Adrenal gland (tissue), 12 donors: ENCODE results near the gene PRKAG3. TPM values are rescaled to one million over a fixed set of nuclear protein-coding genes. Genes with fewer than 3 reads are reported as not detected.
A peak's percentile ranks its signal among the peaks of the same experiment; 100 is the strongest.

Source experiments
- DNase-seq, 7 donors: peaks; one replicate each; pipeline ENCODE4 v3.0.0-alpha.2; 2019 to 2020
- H3K27ac ChIP-seq, 5 donors: fragments of 200-600 bp; sonication (generic) in 4 of 5; 1 replicate in 3 of 5; 2 replicates in 2 of 5; pipeline versions ENCODE4 v1.5.1 to v1.8.0; 2016 to 2020; ENCODE audit warnings: mild to moderate bottlenecking in 1 of 5
- H3K27me3 ChIP-seq: fragments of 200-600 bp; 2 replicates; pipeline ENCODE4 v1.8.0; 2021
- H3K36me3 ChIP-seq, 2 donors: fragments of 200-600 bp; replicated peaks in 1 of 2; 1 replicate in 1 of 2; 2 replicates in 1 of 2; pipeline versions ENCODE4 v1.5.1 to v1.8.0; 2018 to 2022
- H3K4me1 ChIP-seq, 2 donors: fragments of 200-600 bp; replicated peaks in 1 of 2; 1 replicate in 1 of 2; 2 replicates in 1 of 2; pipeline versions ENCODE4 v1.5.1 to v1.8.0; 2018 to 2021
- H3K4me3 ChIP-seq, 4 donors: fragments of 200-600 bp; sonication (generic) in 3 of 4; one replicate each; pipeline ENCODE4 v1.5.1; 2016 to 2018
- H3K9me3 ChIP-seq, 3 donors: fragments of 200-600 bp; sonication (generic) in 1 of 3; replicated peaks in 1 of 3; 1 replicate in 2 of 3; 2 replicates in 1 of 3; pipeline versions ENCODE4 v1.5.1 to v1.8.0; 2016 to 2021
- CTCF ChIP-seq, 6 experiments: fragments of 450-650 bp in 4 of 6; fragments of 200-600 bp in 2 of 6; sonication (generic) in 1 of 6; IDR thresholded peaks; 1 replicate in 5 of 6; 2 replicates in 1 of 6; pipeline versions ENCODE4 v1.5.1 to v1.8.0; 2016 to 2021; ENCODE audit warnings: antibody characterized with exemption in 6 of 6, mild to moderate bottlenecking in 2 of 6, moderate library complexity in 1 of 6
- POLR2A ChIP-seq, 2 donors: fragments of 450-650 bp; IDR thresholded peaks; one replicate each; pipeline ENCODE4 v1.6.1; 2017; ENCODE audit warnings: antibody characterized with exemption in 2 of 2, mild to moderate bottlenecking in 2 of 2, moderate library complexity in 1 of 2
- WGBS, 4 donors: extraction: QIAGEN DNeasy Blood & Tissue Kit in 2 of 4; methylation state at CpG; one replicate each; pipeline versions ENCODE4 v1.1.5 to v1.1.7; 2013 to 2017; 5-methylcytosine and 5-hydroxymethylcytosine counted together
- intact Hi-C, 2 donors: fragments of 100-400 bp; cut with DNase I; formaldehyde crosslinking; loops; one replicate each; pipeline versions ENCODE4 v1.14.1 to v1.15.0; 2022 to 2023
- polyA plus RNA-seq, 3 donors: library from polyadenylated mRNA; stranded (reverse); fragments of 200-250 nt in 2 of 3; fragments of 350-450 nt in 1 of 3; fragmentation: Illumina TruSeq in 1 of 3; extraction: RNeasy Lipid Tissue Mini Kit (QIAGEN cat#74804) in 1 of 3; gene quantifications; one replicate each; pipeline ENCODE4 v1.2.3, GENCODE V29; 2013 to 2014
- total RNA-seq, 9 donors: library from RNA; depleted of rRNA in 4 of 9; stranded (reverse); fragments of >200 nt in 4 of 9; fragments of 120-200 nt in 1 of 9; fragmentation: NEBNext Ultra II Directional in 1 of 9; extraction: Animal tissue kit (Norgen Biotek cat#: 25700) in 1 of 9; gene quantifications; one replicate each; pipeline versions ENCODE4 v1.1.0 to v1.2.4, GENCODE V29; 2013 to 2023
- donor health status: healthy with polysubstance abuse.
- donor health status: Bipolar disorder and iron deficiency.
- donor health status: DM: yes; HTN: yes; CAD: no.
- donor health status: DM: no; HTN: no; CAD: no.
- donor health status: DM: no; HTN: no; CAD: no.
- donor health status: DM: yes; HTN: yes; CAD: no.

PRKAG3 gene
- total and polyA plus RNA-seq, 12 donors, result 0.20 TPM; not detected in 11

DNA sequence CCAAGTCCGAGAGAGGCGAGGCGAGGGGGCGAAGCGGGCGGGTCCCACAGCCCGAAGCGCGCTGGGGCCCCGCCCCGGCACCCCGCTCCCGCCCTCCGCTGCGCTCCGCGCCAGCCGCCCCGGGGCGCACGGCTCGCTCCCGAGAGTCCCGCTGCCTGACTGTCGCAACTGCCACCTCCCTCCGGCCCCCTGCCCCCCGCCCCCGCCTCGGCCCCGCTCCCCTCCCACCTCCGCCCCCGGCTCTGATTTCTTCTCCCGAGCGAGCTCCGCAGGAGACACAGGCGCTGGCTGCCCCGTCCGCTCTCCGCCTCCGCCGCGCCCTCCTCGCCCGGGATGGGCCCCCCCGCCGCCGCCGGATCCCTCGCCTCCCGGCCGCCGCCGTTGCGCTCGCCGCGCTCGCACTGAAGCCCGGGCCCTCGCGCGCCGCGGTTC, 28.0 kb upstream of the PRKAG3 start, which contains the start of gene WNT6:
Gene WNT6 (plus strand): TSS at position 250 of the 432 bp plus-strand sequence. CDS start 233 bp downstream, outside the sequence.
- no peak for TF ChIP-seq POLR2A (IDR thresholded peaks at IDR 0.05)
- TF ChIP-seq CTCF (IDR thresholded peaks at IDR 0.05), result no peak
- H3K4me3 ChIP-seq, result peak within 1 kb of the TSS in 1 of 4 donors; percentile 52
- H3K4me1 ChIP-seq, result peaks cover 0 to 12% of the 10 kb centered on the region in 2 donors
- H3K36me3 ChIP-seq, result no peaks in the 10 kb centered on the region
- H3K27ac ChIP-seq, result no peak within 1 kb of the TSS
- intact Hi-C loops, result no loop called here
- peak in 2 of 7 donors; percentile 12 to 15 for DNase-seq
- peaks cover 49% of the 10 kb centered on the region for H3K27me3 ChIP-seq
- no peaks in the 10 kb centered on the region for H3K9me3 ChIP-seq
- 0 to 1% (median 1%) methylated on average over 6 to 64 of the region's 64 CpGs; no CpG with 5 or more reads in 1 of the 4 donors for WGBS, 4 donors

GRCh38 chr2:218858671-218859555, 27.3 kb upstream of the PRKAG3 start:
- H3K4me1 ChIP-seq, result peaks cover 0 to 12% of the 10 kb centered on the region in 2 donors
- no peaks in the 10 kb centered on the region for H3K36me3 ChIP-seq
- H3K27me3 ChIP-seq, result peaks cover 45% of the 10 kb centered on the region
- no peak for TF ChIP-seq POLR2A (IDR thresholded peaks at IDR 0.05)
- no peak for TF ChIP-seq CTCF (IDR thresholded peaks at IDR 0.05)
- DNase-seq, result no peak
- H3K27ac ChIP-seq, result no peak overlapping the region
- H3K4me3 ChIP-seq, result peak overlapping the region in 1 of 4 donors; percentile 52
- no peaks in the 10 kb centered on the region for H3K9me3 ChIP-seq
- intact Hi-C loops, result no loop called here
- 5 to 10% (median 7%) methylated on average over 29 to 51 of the region's 51 CpGs for WGBS, 4 donors

DNA sequence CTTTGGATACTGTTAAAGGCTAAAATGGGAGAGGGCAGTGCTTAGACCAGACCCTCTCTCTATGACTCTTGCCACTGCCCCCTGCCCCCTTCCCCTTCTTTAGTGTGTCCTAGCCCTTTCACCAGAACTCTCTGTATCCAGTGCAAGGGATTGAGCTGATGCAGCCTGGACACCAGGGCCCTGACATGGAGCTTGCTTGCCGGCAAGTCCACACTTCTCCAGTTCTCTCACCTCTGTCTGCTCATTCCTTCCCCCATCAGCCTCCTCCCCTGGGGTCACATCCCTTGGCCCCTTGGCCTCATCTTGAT, 26.5 kb upstream of the PRKAG3 start:
- peaks cover 49% of the 10 kb centered on the region for H3K27me3 ChIP-seq
- H3K4me3 ChIP-seq, result no peak overlapping the region
- TF ChIP-seq CTCF (IDR thresholded peaks at IDR 0.05), result no peak
- TF ChIP-seq POLR2A (IDR thresholded peaks at IDR 0.05), result no peak
- 31 to 50% (median 40%) methylated on average over 1 of the region's 1 CpG for WGBS, 4 donors
- no peak overlapping the region for H3K27ac ChIP-seq
- H3K9me3 ChIP-seq, result no peaks in the 10 kb centered on the region
- no peak for DNase-seq
- intact Hi-C loops, result no loop called here
- no peaks in the 10 kb centered on the region for H3K36me3 ChIP-seq
- H3K4me1 ChIP-seq, result peaks cover 0 to 12% of the 10 kb centered on the region in 2 donors

DNA sequence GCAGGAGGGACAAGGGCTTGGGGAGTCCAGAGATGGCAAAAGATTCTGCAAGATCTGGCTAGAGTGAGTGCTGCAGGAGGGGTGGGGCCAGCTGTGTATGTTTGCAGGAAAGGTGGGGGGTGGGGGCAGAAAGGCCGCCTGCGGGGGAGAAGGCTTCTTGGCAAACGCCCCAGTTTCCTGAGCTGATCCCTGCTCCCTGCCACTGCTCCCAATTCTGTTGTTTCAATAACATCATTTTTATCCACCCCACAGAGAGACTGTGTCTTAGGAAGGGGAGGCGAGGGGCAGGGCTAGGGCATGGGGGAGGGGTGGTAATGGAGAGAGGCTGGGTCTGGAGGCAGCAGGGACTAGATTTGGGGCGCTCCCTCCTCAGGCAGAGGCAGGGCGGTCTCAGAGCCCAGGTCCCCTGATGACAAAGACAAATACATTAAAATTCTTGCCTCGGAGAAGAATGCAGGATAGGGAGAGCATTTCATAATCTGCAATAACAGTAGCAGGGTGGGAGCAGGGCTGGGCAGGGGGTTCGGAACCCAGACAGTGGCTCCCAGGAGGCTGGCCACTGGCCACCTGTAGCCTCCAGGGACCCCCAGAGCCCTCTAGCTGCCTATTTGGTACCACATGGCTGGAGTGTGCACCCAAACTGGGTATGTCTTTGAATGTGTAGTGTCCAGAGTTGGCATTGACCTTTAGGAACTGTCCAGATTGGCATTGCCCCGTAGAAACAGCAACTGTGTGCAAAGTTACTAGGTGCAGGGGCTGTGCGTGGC, 26.0 kb upstream of the PRKAG3 start:
- no peaks in the 10 kb centered on the region for H3K9me3 ChIP-seq
- no peak overlapping the region for H3K4me3 ChIP-seq
- peaks cover 0 to 12% of the 10 kb centered on the region in 2 donors for H3K4me1 ChIP-seq
- no peak overlapping the region for H3K27ac ChIP-seq
- intact Hi-C loops, result no loop called here
- no peak for TF ChIP-seq POLR2A (IDR thresholded peaks at IDR 0.05)
- no peak for TF ChIP-seq CTCF (IDR thresholded peaks at IDR 0.05)
- H3K27me3 ChIP-seq, result peaks cover 49% of the 10 kb centered on the region
- DNase-seq, result no peak
- 23 to 35% (median 28%) methylated on average over 10 of the region's 10 CpGs for WGBS, 4 donors
- H3K36me3 ChIP-seq, result no peaks in the 10 kb centered on the region
